Omental fat pad (tissue), 4 donors: ENCODE data around the gene KMT2E. TPM values are rescaled to one million over a fixed set of nuclear protein-coding genes. Genes with fewer than 3 reads are reported as not detected.

ENCODE experiments used
- ATAC-seq: fragments of 150-250 bp; one replicate; pipeline ENCODE4 v1.9.1; 2016; ENCODE audit warnings: mild to moderate bottlenecking, moderate library complexity; ENCODE audit not compliant: low FRiP score
- DNase-seq: peaks from one replicate; pipeline ENCODE4 v3.0.0-alpha.2; 2019; ENCODE audit warnings: low spot score
- CTCF ChIP-seq, 3 donors: fragments of 450-650 bp; IDR thresholded peaks; one replicate each; pipeline ENCODE4 v1.5.1; 2016 to 2017; ENCODE audit warnings: antibody characterized with exemption in 3 of 3, mild to moderate bottlenecking in 3 of 3, moderate library complexity in 2 of 3
- total RNA-seq, 4 donors: library from RNA; depleted of rRNA; stranded (reverse); fragments of >200 nt; gene quantifications; one replicate each; pipeline ENCODE4 v1.1.0, GENCODE V29; 2016

Gene KMT2E
- total RNA-seq, 4 donors from 2014 or later = 75.3 to 124 (median 101) TPM

- ATAC-seq (no peak), DNase-seq (no peak)
- no peak for TF ChIP-seq CTCF (IDR thresholded peaks at IDR 0.05)
Observed at GRCh38 chr7:104992306-104992705, 21.7 kb upstream of the KMT2E start.

- TF ChIP-seq CTCF (IDR thresholded peaks at IDR 0.05) = no peak
- no peak for ATAC-seq
- DNase-seq = no peak
Observed at GRCh38 chr7:104993217-104993862, 20.7 kb upstream of the KMT2E start.

GRCh38 chr7:104998040-104998752 lies 15.8 kb upstream of the KMT2E start:
- DNase-seq = no peak
- no peak for ATAC-seq
- TF ChIP-seq CTCF (IDR thresholded peaks at IDR 0.05) = no peak

GRCh38 chr7:105000200-105000599 lies 13.8 kb upstream of the KMT2E start:
- ATAC-seq (no peak), DNase-seq (no peak)
- no peak for TF ChIP-seq CTCF (IDR thresholded peaks at IDR 0.05)

GRCh38 chr7:105000927-105001336 lies 13.1 kb upstream of the KMT2E start:
- DNase-seq (no peak), ATAC-seq (no peak)
- no peak for TF ChIP-seq CTCF (IDR thresholded peaks at IDR 0.05)

GRCh38 chr7:105001652-105002184 lies 12.3 kb upstream of the KMT2E start:
- no peak for DNase-seq
- TF ChIP-seq CTCF (IDR thresholded peaks at IDR 0.05) = no peak
- ATAC-seq = no peak
